GM23338 (cell line): Measurements from ENCODE around the gene FFAR3. TPM values are rescaled to one million over a fixed set of nuclear protein-coding genes. Genes with fewer than 3 reads are reported as not detected.

Experiments
- ATAC-seq: fragments of 200-7000 bp; cut with Tn5 transposase; 3 replicates; pipeline ENCODE4 v1.9.1; 2020
- DNase-seq: peaks from one replicate; pipeline ENCODE4 v3.0.0-alpha.2; 2015; ENCODE audit warnings: low spot score
- H2AFZ ChIP-seq: fragments of 200-600 bp; sonication (generic); 2 replicates; pipeline ENCODE4 v1.8.0; 2016; ENCODE audit warnings: antibody characterized with exemption, mild to moderate bottlenecking, moderate library complexity
- H3F3A ChIP-seq: fragments of 200-600 bp; sonication (generic); replicated peaks from 2 replicates; pipeline ENCODE4 v1.8.0; 2017; ENCODE audit warnings: antibody characterized with exemption, mixed run types, low read depth
- H3K27ac ChIP-seq: fragments of 200-600 bp; sonication (generic); 2 replicates; pipeline ENCODE4 v1.6.1; 2016; ENCODE audit warnings: low read depth
- H3K27me3 ChIP-seq: fragments of 200-600 bp; sonication (generic); 2 replicates; pipeline ENCODE4 v1.8.0; 2016; ENCODE audit warnings: mild to moderate bottlenecking, mixed run types, moderate library complexity; ENCODE audit not compliant: insufficient read depth
- H3K36me3 ChIP-seq: fragments of 200-600 bp; sonication (generic); 2 replicates; pipeline ENCODE4 v1.8.0; 2016; ENCODE audit warnings: mild to moderate bottlenecking; ENCODE audit not compliant: insufficient read depth
- H3K4me1 ChIP-seq: fragments of 200-600 bp; sonication (generic); 2 replicates; pipeline ENCODE4 v1.8.0; 2016; ENCODE audit warnings: mild to moderate bottlenecking, moderate library complexity; ENCODE audit not compliant: insufficient read depth
- H3K4me2 ChIP-seq: fragments of 200-600 bp; sonication (generic); 2 replicates; pipeline ENCODE4 v1.7.1; 2017; ENCODE audit warnings: mixed run types
- H3K4me3 ChIP-seq: fragments of 200-600 bp; sonication (generic); 2 replicates; pipeline ENCODE4 v1.6.1; 2016; ENCODE audit warnings: mixed run types
- H3K79me2 ChIP-seq: fragments of 200-600 bp; sonication (generic); replicated peaks from 2 replicates; pipeline ENCODE4 v1.8.0; 2017; ENCODE audit warnings: mild to moderate bottlenecking; ENCODE audit not compliant: insufficient read depth
- H3K9me2 ChIP-seq: fragments of 200-600 bp; sonication (generic); 2 replicates; pipeline ENCODE4 v1.8.0; 2017; ENCODE audit not compliant: insufficient read depth
- H4K20me1 ChIP-seq: fragments of 200-600 bp; sonication (generic); replicated peaks from 2 replicates; pipeline ENCODE4 v1.8.0; 2017; ENCODE audit warnings: mild to moderate bottlenecking; ENCODE audit not compliant: insufficient read depth
- H3K27ac Mint-ChIP-seq: 2 replicates; pipeline ENCODE4 v1.8.0; 2020; ENCODE audit warnings: inconsistent platforms, mild to moderate bottlenecking, moderate library complexity, mixed read lengths
- H3K27me3 Mint-ChIP-seq: 3 replicates; pipeline ENCODE4 v1.8.0; 2022; ENCODE audit warnings: low read depth, mild to moderate bottlenecking, moderate library complexity, mixed read lengths, inconsistent platforms; ENCODE audit not compliant: insufficient read depth, poor library complexity
- H3K36me3 Mint-ChIP-seq: 3 replicates; pipeline ENCODE4 v1.8.0; 2021; ENCODE audit warnings: low read depth, mild to moderate bottlenecking, inconsistent platforms, moderate library complexity, mixed read lengths
- H3K4me1 Mint-ChIP-seq: 3 replicates; pipeline ENCODE4 v1.8.0; 2020; ENCODE audit warnings: mild to moderate bottlenecking, inconsistent platforms, mixed read lengths
- H3K4me3 Mint-ChIP-seq: 3 replicates; pipeline ENCODE4 v1.8.0; 2021; ENCODE audit warnings: moderate library complexity, mild to moderate bottlenecking, inconsistent platforms, mixed read lengths
- H3K9me3 Mint-ChIP-seq: 3 replicates; pipeline ENCODE4 v1.8.0; 2020; ENCODE audit warnings: moderate library complexity, mild to moderate bottlenecking, inconsistent platforms, mixed read lengths
- CREB1 ChIP-seq: fragments of 250-450 bp; sonication (Bioruptor Pico); IDR thresholded peaks from 2 replicates; pipeline ENCODE4 v1.5.0; 2020; ENCODE audit warnings: low read depth, mild to moderate bottlenecking, moderate library complexity
- CTCF ChIP-seq, 2 experiments: fragments of 200-600 bp in 1 of 2; sonication (generic) in 1 of 2; conservative IDR thresholded peaks; 2 replicates each; pipeline versions ENCODE4 v1.5.1 to v1.6.1; 2016 to 2017; ENCODE audit warnings: antibody characterized with exemption in 2 of 2, low read depth in 2 of 2, mild to moderate bottlenecking in 2 of 2, moderate library complexity in 1 of 2
- EZH2 ChIP-seq: fragments of 200-600 bp; sonication (generic); IDR thresholded peaks from one replicate; pipeline ENCODE4 v1.8.0; 2017; ENCODE audit warnings: antibody characterized with exemption, mild to moderate bottlenecking, low read depth; ENCODE audit not compliant: unreplicated experiment
- EZH2phosphoT487 ChIP-seq: fragments of 200-600 bp; sonication (generic); IDR thresholded peaks from one replicate; pipeline ENCODE4 v1.8.1; 2018; ENCODE audit warnings: antibody characterized with exemption; ENCODE audit not compliant: unreplicated experiment
- NANOG ChIP-seq: IDR thresholded peaks from 2 replicates; pipeline ENCODE4 v1.6.1; 2016; ENCODE audit warnings: antibody characterized with exemption, borderline replicate concordance
- POLR2AphosphoS5 ChIP-seq: IDR thresholded peaks from 2 replicates; pipeline ENCODE4 v1.6.1; 2016; ENCODE audit warnings: antibody characterized with exemption, low read depth
- REST ChIP-seq: IDR thresholded peaks from one replicate; pipeline ENCODE4 v1.6.1; 2018; ENCODE audit warnings: antibody characterized with exemption; ENCODE audit not compliant: unreplicated experiment
- ZNF114 ChIP-seq: fragments of 250-450 bp; sonication (Bioruptor Pico); IDR thresholded peaks from 2 replicates; pipeline ENCODE4 v1.5.0; 2020; ENCODE audit warnings: mild to moderate bottlenecking, moderate library complexity
- ZNF331 ChIP-seq: fragments of 250-450 bp; sonication (Bioruptor Pico); IDR thresholded peaks from 2 replicates; pipeline ENCODE4 v1.5.0; 2020; ENCODE audit warnings: low read depth, mild to moderate bottlenecking, moderate library complexity
- polyA plus RNA-seq: library from polyadenylated mRNA; unstranded; fragments of >200 nt; fragmentation: Nextera tagmentation; extraction: Ambion mirVana; gene quantifications from 2 replicates; pipeline ENCODE4 v1.2.1, GENCODE V29; 2016
- total RNA-seq: library from RNA; depleted of rRNA; stranded (reverse); fragments of >200 nt; shearing (Covaris generic); gene quantifications from 2 replicates; pipeline ENCODE4 v1.2.3, GENCODE V29; 2014
- TF ChIP-seq, protein P1 (sequence below): IDR thresholded peaks from 2 replicates; pipeline ENCODE4 v1.6.1; 2016; ENCODE audit warnings: antibody characterized with exemption

The FFAR3 gene
- total and polyA plus RNA-seq, 2 experiments from 2014 or later: 0.35 TPM; not detected in 1

DNA sequence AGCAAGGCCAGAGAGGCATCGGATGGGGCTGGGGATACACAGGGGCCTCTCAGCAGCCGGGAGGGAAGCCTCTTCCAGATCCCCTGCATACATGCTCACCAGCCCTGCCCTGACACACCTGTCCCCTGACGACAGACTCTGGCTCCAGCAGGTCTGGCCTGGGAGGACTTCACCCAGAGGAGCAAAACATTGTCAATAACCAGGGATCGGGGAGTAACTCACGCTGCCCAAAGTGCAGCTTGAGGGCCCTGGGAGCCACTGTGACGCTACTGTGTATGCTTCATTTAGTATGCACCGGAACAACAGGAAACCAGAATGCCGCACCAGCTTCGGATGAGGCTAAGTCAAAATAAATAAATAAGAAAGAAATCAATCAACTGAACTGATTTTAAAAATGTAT lies 41.7 kb upstream of the FFAR3 start:
- no peaks in the 10 kb centered on the region for H3F3A ChIP-seq
- H3K27ac ChIP-seq: no peak overlapping the region
- Mint-ChIP-seq H3K9me3 (peaks cover 2% of the 10 kb centered on the region; the same call in 1 of the 3 replicates), H3K27ac (no peak overlapping the region), H3K4me3 (no peak overlapping the region), H3K36me3 (no peaks in the 10 kb centered on the region), H3K27me3 (peaks cover 6% of the 10 kb centered on the region), H3K4me1 (peaks cover 2% of the 10 kb centered on the region; the same call in 1 of the 3 replicates)
- H3K9me2 ChIP-seq: no peaks in the 10 kb centered on the region
- no peak overlapping the region for H2AFZ ChIP-seq
- no peaks in the 10 kb centered on the region for H3K4me1 ChIP-seq
- ATAC-seq: no peak
- no peaks in the 10 kb centered on the region for H4K20me1 ChIP-seq
- no peak for TF ChIP-seq EZH2
- TF ChIP-seq EZH2phosphoT487: no peak
- no peak for TF ChIP-seq CTCF (conservative IDR thresholded peaks at IDR 0.05; ENCODE audit: low read depth in 2 of 2)
- TF ChIP-seq, protein P1, sequence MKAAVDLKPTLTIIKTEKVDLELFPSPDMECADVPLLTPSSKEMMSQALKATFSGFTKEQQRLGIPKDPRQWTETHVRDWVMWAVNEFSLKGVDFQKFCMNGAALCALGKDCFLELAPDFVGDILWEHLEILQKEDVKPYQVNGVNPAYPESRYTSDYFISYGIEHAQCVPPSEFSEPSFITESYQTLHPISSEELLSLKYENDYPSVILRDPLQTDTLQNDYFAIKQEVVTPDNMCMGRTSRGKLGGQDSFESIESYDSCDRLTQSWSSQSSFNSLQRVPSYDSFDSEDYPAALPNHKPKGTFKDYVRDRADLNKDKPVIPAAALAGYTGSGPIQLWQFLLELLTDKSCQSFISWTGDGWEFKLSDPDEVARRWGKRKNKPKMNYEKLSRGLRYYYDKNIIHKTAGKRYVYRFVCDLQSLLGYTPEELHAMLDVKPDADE: no peak
- TF ChIP-seq ZNF331 (CRISPR knock-in tag): no peak
- TF ChIP-seq CREB1 (CRISPR knock-in tag): no peak
- TF ChIP-seq NANOG: no peak
- TF ChIP-seq ZNF114 (CRISPR knock-in tag): no peak
- no peak for TF ChIP-seq REST
- no peak for TF ChIP-seq POLR2AphosphoS5
- H3K4me3 ChIP-seq: no peak overlapping the region
- no peaks in the 10 kb centered on the region for H3K36me3 ChIP-seq
- no peaks in the 10 kb centered on the region for H3K79me2 ChIP-seq
- no peak for DNase-seq
- H3K27me3 ChIP-seq: no peaks in the 10 kb centered on the region
- no peak overlapping the region for H3K4me2 ChIP-seq
